Left lobe of liver (tissue), 2 donors: ENCODE data around the gene CCT6A. TPM values are rescaled to one million over a fixed set of nuclear protein-coding genes. Genes with fewer than 3 reads are reported as not detected.
"Not testable (repeated sequence)": the region's sequence is repeated elsewhere in the genome, so short reads cannot be mapped to it uniquely, and the experiment has no call there.

Source experiments
- ATAC-seq: fragments of 200-7000 bp; cut with Tn5 transposase; one replicate; pipeline ENCODE4 v1.9.1; 2020; ENCODE audit warnings: mild to moderate bottlenecking, moderate library complexity
- DNase-seq: peaks from one replicate; pipeline ENCODE4 v3.0.0-alpha.2; 2020; ENCODE audit warnings: low spot score
- total RNA-seq: library from RNA; stranded (reverse); gene quantifications from one replicate; pipeline ENCODE4 v1.2.1, GENCODE V29; 2021
- donor health status: DM: no; HTN: no; CAD: no; lungs with moderate emphysema.
- donor health status: DM: no; HTN: yes; CAD: no.

CCT6A gene
- 25.7 TPM for total RNA-seq

GRCh38 chr7:56051339-56052191, at the start of gene CCT6A, which contains the start of gene PSPH:
Gene CCT6A (plus strand): TSS chr7:56051765. CDS start chr7:56051849, 84 bp downstream.
Gene PSPH (minus strand): TSS chr7:56051444. CDS start chr7:56021212, 30,232 bp downstream.
- peak; percentile 94 for ATAC-seq

GRCh38 chr7:56003749-56004148, 47.8 kb upstream of the CCT6A start:
- DNase-seq (no peak), ATAC-seq (no peak)

More at GRCh38 chr7:56051339-56052191, at the start of gene CCT6A, which contains the start of gene PSPH:
- peak; percentile 99 for DNase-seq

- ATAC-seq = no peak
- DNase-seq = no peak
These were observed 44.4 kb upstream of the CCT6A start for GRCh38 chr7:56007167-56007652.

- ATAC-seq (no peak), DNase-seq (no peak)
These were observed 43.7 kb upstream of the CCT6A start for GRCh38 chr7:56007891-56008290.

GRCh38 chr7:56009695-56010094, 41.9 kb upstream of the CCT6A start:
- peak; percentile 73 for DNase-seq
- peak; percentile 95 for ATAC-seq

GRCh38 chr7:56017015-56017414, 34.5 kb upstream of the CCT6A start:
- not testable (repeated sequence) for ATAC-seq, DNase-seq

GRCh38 chr7:56019501-56019900, 32.1 kb upstream of the CCT6A start:
- ATAC-seq (no peak), DNase-seq (no peak)

- ATAC-seq (no peak), DNase-seq (no peak)
These were observed 28.1 kb upstream of the CCT6A start for GRCh38 chr7:56023500-56023899.

- ATAC-seq (no peak), DNase-seq (no peak)
These were observed 25.0 kb upstream of the CCT6A start for GRCh38 chr7:56026538-56026937.

GRCh38 chr7:56028942-56029630, 22.5 kb upstream of the CCT6A start:
- ATAC-seq = peak; percentile 70
- peak; percentile 49 for DNase-seq

GRCh38 chr7:56030340-56030739, 21.2 kb upstream of the CCT6A start:
- no peak for ATAC-seq
- no peak for DNase-seq

GRCh38 chr7:56031556-56031955, 20.0 kb upstream of the CCT6A start:
- not testable (repeated sequence) for ATAC-seq, DNase-seq

- not testable (repeated sequence) for DNase-seq, ATAC-seq
These were observed 19.0 kb upstream of the CCT6A start for GRCh38 chr7:56032578-56032977.

- ATAC-seq (peak; percentile 81), DNase-seq (peak; percentile 66)
These were observed 17.7 kb upstream of the CCT6A start for GRCh38 chr7:56033671-56034432.

- ATAC-seq (peak; percentile 33), DNase-seq (no peak)
These were observed 10.8 kb upstream of the CCT6A start for GRCh38 chr7:56040730-56041129.

GRCh38 chr7:56045758-56046157, 5.8 kb upstream of the CCT6A start:
- not testable (repeated sequence) for DNase-seq, ATAC-seq

GRCh38 chr7:56046721-56047445, 4.7 kb upstream of the CCT6A start:
- ATAC-seq (no peak), DNase-seq (no peak)

- not testable (repeated sequence) for ATAC-seq
These were observed 4.0 kb upstream of the CCT6A start for GRCh38 chr7:56047446-56048116.

GRCh38 chr7:56048245-56048644, 3.3 kb upstream of the CCT6A start:
- DNase-seq (no peak), ATAC-seq (no peak)

More at GRCh38 chr7:56047446-56048116, 4.0 kb upstream of the CCT6A start:
- DNase-seq = not testable (repeated sequence)
